ENCODE data around the gene KCNA10. TPM values are rescaled to one million over a fixed set of nuclear protein-coding genes. Genes with fewer than 3 reads are reported as not detected.

The KCNA10 gene
- total and polyA plus RNA-seq, 2 donors (not counting 3 experiments of a cell fraction or from before 2014, with no cell fraction given) = not detected

DNA sequence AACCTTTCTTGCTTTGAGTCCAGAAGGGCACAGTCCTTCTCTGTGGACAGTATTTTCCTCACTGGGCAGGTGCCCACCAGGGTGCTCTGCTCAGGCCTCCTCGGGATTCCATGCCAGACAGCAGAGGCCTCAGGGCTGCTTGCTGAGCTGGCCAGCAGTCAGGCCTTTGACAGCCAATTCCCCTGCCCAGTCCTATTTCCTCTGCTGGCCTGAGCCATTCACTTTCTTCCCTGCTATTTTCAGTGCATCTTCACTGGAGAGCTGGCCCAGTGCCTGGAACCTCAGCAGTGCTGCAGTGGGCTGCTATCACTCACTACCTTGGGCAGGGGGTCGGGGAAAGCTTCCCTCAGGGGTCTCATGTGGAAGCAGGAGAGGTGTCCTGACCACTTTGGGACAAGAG lies 33.2 kb downstream of the KCNA10 start:
- ChIA-PET POLR2A (no interaction called here), CTCF (interaction anchor here (0.8 to 1.8 kb wide), 2 partner anchors 11 to 278 kb away, joined by 3 to 11 read pairs; no protein-coding TSS in a partner anchor)
- no peak for FAIRE-seq
- intact Hi-C loops (cut with micrococcal nuclease) (no loop called here), dilution Hi-C loops (cut with MboI; ENCODE audit: extremely low pct_ligation_motif_present, low sequenced_read_pairs) (no loop called here)
- H4K20me1 ChIP-seq (replicated peaks; ENCODE audit: control insufficient read depth, extremely low read depth, insufficient read depth, low read length) = no peaks in the 10 kb centered on the region
- H3K27ac ChIP-seq (ENCODE audit: insufficient read depth, low read depth, low read length) = no peak overlapping the region
- no TSS peak for BruUV-seq (replicated peaks)
- H3K27me3 ChIP-seq (ENCODE audit: control insufficient read depth in 2 of 2, insufficient read depth in 2 of 2, low read length in 2 of 2) = no peaks in the 10 kb centered on the region
- no peaks in the 10 kb centered on the region for H3K4me1 ChIP-seq (ENCODE audit: control insufficient read depth, extremely low read depth, insufficient read depth, low read length)
- no peak overlapping the region for H3K4me2 ChIP-seq (ENCODE audit: insufficient read depth, low read length)
- no peaks in the 10 kb centered on the region for H3K9me1 ChIP-seq (replicated peaks; ENCODE audit: control insufficient read depth, extremely low read depth, insufficient read depth, low read length)
- no peak overlapping the region for H3K4me3 ChIP-seq (replicated peaks in 1 of 3; ENCODE audit: insufficient read depth in 1 of 3, low read depth in 1 of 3, low read length in 3 of 3)
- no peak overlapping the region for H3K9ac ChIP-seq (replicated peaks; ENCODE audit: extremely low read depth, insufficient read depth, low read length)
- DNase-seq (ENCODE audit: low read depth, low spot score) = no peak
- H3K9me3 ChIP-seq (replicated peaks; ENCODE audit: control insufficient read depth, insufficient read depth, low read length) = no peaks in the 10 kb centered on the region
- TF ChIP-seq POLR2A (IDR thresholded peaks at IDR 0.05; ENCODE audit: low read depth, low read length) (no peak), MYC (IDR thresholded peaks at IDR 0.05; ENCODE audit: low read depth, low read length) (no peak), GATA2 (IDR thresholded peaks at IDR 0.05; ENCODE audit: insufficient read depth, insufficient read length, low read depth, low read length) (no peak)
- TF ChIP-seq, protein P1, sequence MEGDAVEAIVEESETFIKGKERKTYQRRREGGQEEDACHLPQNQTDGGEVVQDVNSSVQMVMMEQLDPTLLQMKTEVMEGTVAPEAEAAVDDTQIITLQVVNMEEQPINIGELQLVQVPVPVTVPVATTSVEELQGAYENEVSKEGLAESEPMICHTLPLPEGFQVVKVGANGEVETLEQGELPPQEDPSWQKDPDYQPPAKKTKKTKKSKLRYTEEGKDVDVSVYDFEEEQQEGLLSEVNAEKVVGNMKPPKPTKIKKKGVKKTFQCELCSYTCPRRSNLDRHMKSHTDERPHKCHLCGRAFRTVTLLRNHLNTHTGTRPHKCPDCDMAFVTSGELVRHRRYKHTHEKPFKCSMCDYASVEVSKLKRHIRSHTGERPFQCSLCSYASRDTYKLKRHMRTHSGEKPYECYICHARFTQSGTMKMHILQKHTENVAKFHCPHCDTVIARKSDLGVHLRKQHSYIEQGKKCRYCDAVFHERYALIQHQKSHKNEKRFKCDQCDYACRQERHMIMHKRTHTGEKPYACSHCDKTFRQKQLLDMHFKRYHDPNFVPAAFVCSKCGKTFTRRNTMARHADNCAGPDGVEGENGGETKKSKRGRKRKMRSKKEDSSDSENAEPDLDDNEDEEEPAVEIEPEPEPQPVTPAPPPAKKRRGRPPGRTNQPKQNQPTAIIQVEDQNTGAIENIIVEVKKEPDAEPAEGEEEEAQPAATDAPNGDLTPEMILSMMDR (IDR thresholded peaks at IDR 0.05; ENCODE audit: extremely low read depth in 1 of 2, insufficient read depth in 1 of 2, low read depth in 1 of 2, low read length in 2 of 2) = no peak
- H3K36me3 ChIP-seq (ENCODE audit: control insufficient read depth in 2 of 2, extremely low read depth in 1 of 2, insufficient read depth in 2 of 2, low read length in 2 of 2) = no peaks in the 10 kb centered on the region
- no peaks in the 10 kb centered on the region for H3K79me2 ChIP-seq (ENCODE audit: control insufficient read depth, insufficient read depth, low read length)
- no peak overlapping the region for H2AFZ ChIP-seq (ENCODE audit: low read depth, low read length)

DNA sequence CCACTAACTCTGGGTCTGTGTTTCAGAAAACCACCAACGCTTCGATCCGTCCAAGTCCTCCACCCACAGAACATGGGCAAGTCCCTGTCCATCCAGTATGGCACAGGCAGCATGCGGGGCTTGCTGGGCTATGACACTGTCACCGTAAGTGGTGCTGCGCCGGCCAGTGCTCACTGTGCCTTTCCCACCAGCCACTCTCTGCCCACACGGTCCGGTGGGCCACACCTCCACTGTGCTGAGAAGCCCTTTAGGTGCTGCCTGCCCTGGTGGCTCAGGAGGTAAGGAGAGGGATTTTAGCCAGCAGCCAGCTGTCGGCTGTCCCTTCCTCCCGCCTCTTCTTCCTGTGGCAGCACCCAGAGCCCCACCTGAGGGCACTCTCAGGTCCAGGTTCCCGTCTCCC lies 34.2 kb downstream of the KCNA10 start:
- FAIRE-seq (no peak), DNase-seq (ENCODE audit: low read depth, low spot score) (no peak)
- Histone ChIP-seq H4K20me1 (replicated peaks; ENCODE audit: control insufficient read depth, extremely low read depth, insufficient read depth, low read length) (no peaks in the 10 kb centered on the region), H2AFZ (ENCODE audit: low read depth, low read length) (no peak overlapping the region), H3K4me2 (ENCODE audit: insufficient read depth, low read length) (no peak overlapping the region), H3K27me3 (ENCODE audit: control insufficient read depth in 2 of 2, insufficient read depth in 2 of 2, low read length in 2 of 2) (no peaks in the 10 kb centered on the region), H3K36me3 (ENCODE audit: control insufficient read depth in 2 of 2, extremely low read depth in 1 of 2, insufficient read depth in 2 of 2, low read length in 2 of 2) (no peaks in the 10 kb centered on the region), H3K9me3 (replicated peaks; ENCODE audit: control insufficient read depth, insufficient read depth, low read length) (no peaks in the 10 kb centered on the region), H3K9ac (replicated peaks; ENCODE audit: extremely low read depth, insufficient read depth, low read length) (no peak overlapping the region), H3K4me1 (ENCODE audit: control insufficient read depth, extremely low read depth, insufficient read depth, low read length) (no peaks in the 10 kb centered on the region), H3K9me1 (replicated peaks; ENCODE audit: control insufficient read depth, extremely low read depth, insufficient read depth, low read length) (no peaks in the 10 kb centered on the region), H3K27ac (ENCODE audit: insufficient read depth, low read depth, low read length) (no peak overlapping the region), H3K79me2 (ENCODE audit: control insufficient read depth, insufficient read depth, low read length) (no peaks in the 10 kb centered on the region), H3K4me3 (replicated peaks in 1 of 3; ENCODE audit: insufficient read depth in 1 of 3, low read depth in 1 of 3, low read length in 3 of 3) (no peak overlapping the region)
- intact Hi-C loops (cut with micrococcal nuclease) = no loop called here
- dilution Hi-C loops (cut with MboI; ENCODE audit: extremely low pct_ligation_motif_present, low sequenced_read_pairs) = no loop called here
- ChIA-PET POLR2A (no interaction called here), CTCF (interaction anchor here (0.8 to 1.4 kb wide), 2 partner anchors 11 to 277 kb away, joined by 3 to 7 read pairs; no protein-coding TSS in a partner anchor)
- no peak for TF ChIP-seq MYC (IDR thresholded peaks at IDR 0.05; ENCODE audit: low read depth, low read length)
- no peak for TF ChIP-seq FOS (IDR thresholded peaks at IDR 0.05; ENCODE audit: borderline replicate concordance, insufficient read depth, low read length)
- TF ChIP-seq, protein P1 (IDR thresholded peaks at IDR 0.05; ENCODE audit: extremely low read depth in 1 of 2, insufficient read depth in 1 of 2, low read depth in 1 of 2, low read length in 2 of 2) = no peak
- TF ChIP-seq POLR2AphosphoS5 (IDR thresholded peaks at IDR 0.05; ENCODE audit: insufficient read depth, low read depth, low read length) = no peak
- TF ChIP-seq, protein P2, sequence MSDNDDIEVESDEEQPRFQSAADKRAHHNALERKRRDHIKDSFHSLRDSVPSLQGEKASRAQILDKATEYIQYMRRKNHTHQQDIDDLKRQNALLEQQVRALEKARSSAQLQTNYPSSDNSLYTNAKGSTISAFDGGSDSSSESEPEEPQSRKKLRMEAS (IDR thresholded peaks at IDR 0.05; ENCODE audit: insufficient read depth, insufficient read length) = no peak
- BruUV-seq (replicated peaks) = no TSS peak
